Activated naive CD4-positive, alpha-beta T cell treated with anti-CD3 and anti-CD28 coated beads, Interleukin-2, amount 50 U/mL, for 24 hours (primary cell): ENCODE results near the gene CRNKL1.

Experiments used
- H3K27ac Mint-ChIP-seq: one replicate; pipeline ENCODE4 v1.8.0; 2021; ENCODE audit warnings: mild to moderate bottlenecking, mixed read lengths
- H3K27me3 Mint-ChIP-seq: one replicate; pipeline ENCODE4 v1.8.0; 2021; ENCODE audit warnings: mixed read lengths
- H3K36me3 Mint-ChIP-seq: one replicate; pipeline ENCODE4 v1.8.0; 2021; ENCODE audit warnings: mixed read lengths
- H3K4me1 Mint-ChIP-seq: one replicate; pipeline ENCODE4 v1.8.0; 2021; ENCODE audit warnings: mixed read lengths
- H3K4me3 Mint-ChIP-seq: one replicate; pipeline ENCODE4 v1.8.0; 2021; ENCODE audit warnings: mild to moderate bottlenecking, mixed read lengths
- H3K9me3 Mint-ChIP-seq: one replicate; pipeline ENCODE4 v1.8.0; 2021; ENCODE audit warnings: mixed read lengths

CRNKL1 gene

GRCh38 chr20:20052074-20052970, at the start of gene CRNKL1, which contains the start of gene CFAP61:
Gene CRNKL1 (minus strand): TSS chr20:20052466. CDS start chr20:20052342, 124 bp downstream.
Gene CFAP61 (plus strand): TSS chr20:20052532. CDS start chr20:20056654, 4,122 bp downstream.
- Mint-ChIP-seq H3K4me1 (peaks cover 21% of the 10 kb centered on the region), H3K27me3 (peaks cover 1% of the 10 kb centered on the region), H3K9me3 (no peaks in the 10 kb centered on the region), H3K36me3 (peaks cover 9% of the 10 kb centered on the region), H3K27ac (peak within 1 kb of the TSS; percentile 99), H3K4me3 (peak within 1 kb of the TSS; percentile 99)

GRCh38 chr20:20100881-20101280, 48.6 kb upstream of the CRNKL1 start:
- H3K9me3 Mint-ChIP-seq: no peaks in the 10 kb centered on the region
- no peak overlapping the region for H3K4me3 Mint-ChIP-seq
- H3K27ac Mint-ChIP-seq: no peak overlapping the region
- peaks cover 7% of the 10 kb centered on the region for H3K27me3 Mint-ChIP-seq
- H3K4me1 Mint-ChIP-seq: no peaks in the 10 kb centered on the region
- no peaks in the 10 kb centered on the region for H3K36me3 Mint-ChIP-seq

GRCh38 chr20:20096421-20096820, 44.2 kb upstream of the CRNKL1 start:
- H3K27me3 Mint-ChIP-seq: peaks cover 1% of the 10 kb centered on the region
- no peaks in the 10 kb centered on the region for H3K36me3 Mint-ChIP-seq
- H3K4me1 Mint-ChIP-seq: no peaks in the 10 kb centered on the region
- no peaks in the 10 kb centered on the region for H3K9me3 Mint-ChIP-seq
- H3K27ac Mint-ChIP-seq: no peak overlapping the region
- no peak overlapping the region for H3K4me3 Mint-ChIP-seq

GRCh38 chr20:20095114-20095872, 43.0 kb upstream of the CRNKL1 start:
- no peaks in the 10 kb centered on the region for H3K36me3 Mint-ChIP-seq
- no peaks in the 10 kb centered on the region for H3K4me1 Mint-ChIP-seq
- no peak overlapping the region for H3K4me3 Mint-ChIP-seq
- no peak overlapping the region for H3K27ac Mint-ChIP-seq
- H3K27me3 Mint-ChIP-seq: peaks cover 1% of the 10 kb centered on the region
- no peaks in the 10 kb centered on the region for H3K9me3 Mint-ChIP-seq

- Mint-ChIP-seq H3K9me3 (no peaks in the 10 kb centered on the region), H3K27me3 (peaks cover 1% of the 10 kb centered on the region), H3K27ac (no peak overlapping the region), H3K4me1 (no peaks in the 10 kb centered on the region), H3K36me3 (no peaks in the 10 kb centered on the region), H3K4me3 (no peak overlapping the region)
Measured at GRCh38 chr20:20094410-20094809, 42.1 kb upstream of the CRNKL1 start.

- no peaks in the 10 kb centered on the region for H3K9me3 Mint-ChIP-seq
- H3K27me3 Mint-ChIP-seq: peaks cover 1% of the 10 kb centered on the region
- H3K4me3 Mint-ChIP-seq: no peak overlapping the region
- no peaks in the 10 kb centered on the region for H3K4me1 Mint-ChIP-seq
- H3K27ac Mint-ChIP-seq: no peak overlapping the region
- no peaks in the 10 kb centered on the region for H3K36me3 Mint-ChIP-seq
Measured at GRCh38 chr20:20092827-20093226, 40.6 kb upstream of the CRNKL1 start.

GRCh38 chr20:20089939-20090338, 37.7 kb upstream of the CRNKL1 start:
- Mint-ChIP-seq H3K4me3 (no peak overlapping the region), H3K27ac (no peak overlapping the region)

GRCh38 chr20:20089018-20089417, 36.8 kb upstream of the CRNKL1 start:
- peaks cover 6% of the 10 kb centered on the region for H3K4me1 Mint-ChIP-seq
- H3K27me3 Mint-ChIP-seq: peaks cover 1% of the 10 kb centered on the region
- H3K27ac Mint-ChIP-seq: no peak overlapping the region
- H3K9me3 Mint-ChIP-seq: no peaks in the 10 kb centered on the region
- no peaks in the 10 kb centered on the region for H3K36me3 Mint-ChIP-seq
- H3K4me3 Mint-ChIP-seq: no peak overlapping the region

More at GRCh38 chr20:20089939-20090338, 37.7 kb upstream of the CRNKL1 start:
- peaks cover 1% of the 10 kb centered on the region for H3K27me3 Mint-ChIP-seq
- no peaks in the 10 kb centered on the region for H3K9me3 Mint-ChIP-seq
- no peaks in the 10 kb centered on the region for H3K4me1 Mint-ChIP-seq
- no peaks in the 10 kb centered on the region for H3K36me3 Mint-ChIP-seq

GRCh38 chr20:20085812-20086211, 33.5 kb upstream of the CRNKL1 start:
- Mint-ChIP-seq H3K4me3 (no peak overlapping the region), H3K27me3 (no peaks in the 10 kb centered on the region), H3K27ac (no peak overlapping the region), H3K9me3 (no peaks in the 10 kb centered on the region), H3K36me3 (no peaks in the 10 kb centered on the region), H3K4me1 (peaks cover 8% of the 10 kb centered on the region)

GRCh38 chr20:20085071-20085470, 32.8 kb upstream of the CRNKL1 start:
- Mint-ChIP-seq H3K36me3 (no peaks in the 10 kb centered on the region), H3K9me3 (no peaks in the 10 kb centered on the region), H3K4me3 (no peak overlapping the region), H3K4me1 (peaks cover 8% of the 10 kb centered on the region), H3K27ac (no peak overlapping the region), H3K27me3 (no peaks in the 10 kb centered on the region)

- no peaks in the 10 kb centered on the region for H3K9me3 Mint-ChIP-seq
- no peak overlapping the region for H3K27ac Mint-ChIP-seq
- peak overlapping the region; percentile 82 for H3K4me3 Mint-ChIP-seq
- peaks cover 8% of the 10 kb centered on the region for H3K4me1 Mint-ChIP-seq
- no peaks in the 10 kb centered on the region for H3K27me3 Mint-ChIP-seq
- H3K36me3 Mint-ChIP-seq: no peaks in the 10 kb centered on the region
Measured at GRCh38 chr20:20084296-20084752, 32.1 kb upstream of the CRNKL1 start.

- no peaks in the 10 kb centered on the region for H3K9me3 Mint-ChIP-seq
- peak overlapping the region; percentile 82 for H3K4me3 Mint-ChIP-seq
- H3K36me3 Mint-ChIP-seq: no peaks in the 10 kb centered on the region
- H3K27me3 Mint-ChIP-seq: no peaks in the 10 kb centered on the region
- no peak overlapping the region for H3K27ac Mint-ChIP-seq
- H3K4me1 Mint-ChIP-seq: peaks cover 8% of the 10 kb centered on the region
Measured at GRCh38 chr20:20083807-20084206, 31.5 kb upstream of the CRNKL1 start.

- Mint-ChIP-seq H3K4me1 (peaks cover 5% of the 10 kb centered on the region), H3K36me3 (no peaks in the 10 kb centered on the region), H3K27me3 (no peaks in the 10 kb centered on the region), H3K27ac (no peak overlapping the region), H3K9me3 (no peaks in the 10 kb centered on the region), H3K4me3 (no peak overlapping the region)
Measured at GRCh38 chr20:20079102-20079784, 27.0 kb upstream of the CRNKL1 start.

- Mint-ChIP-seq H3K36me3 (no peaks in the 10 kb centered on the region), H3K27me3 (no peaks in the 10 kb centered on the region), H3K4me3 (no peak overlapping the region), H3K4me1 (no peaks in the 10 kb centered on the region), H3K27ac (no peak overlapping the region), H3K9me3 (no peaks in the 10 kb centered on the region)
Measured at GRCh38 chr20:20078041-20078440, 25.8 kb upstream of the CRNKL1 start.

- H3K4me3 Mint-ChIP-seq: no peak overlapping the region
- no peaks in the 10 kb centered on the region for H3K9me3 Mint-ChIP-seq
- H3K27me3 Mint-ChIP-seq: peaks cover 2% of the 10 kb centered on the region
- H3K36me3 Mint-ChIP-seq: no peaks in the 10 kb centered on the region
- no peaks in the 10 kb centered on the region for H3K4me1 Mint-ChIP-seq
- no peak overlapping the region for H3K27ac Mint-ChIP-seq
Measured at GRCh38 chr20:20076297-20077065, 24.2 kb upstream of the CRNKL1 start.
